Upper lobe of left lung (tissue), 4 donors: Measurements from ENCODE around the gene ARHGAP15.

ENCODE experiments used
- EP300 ChIP-seq, 4 donors: sonication (generic); formaldehyde crosslinking; IDR thresholded peaks; one replicate each; pipeline ENCODE4 v1.5.1; 2017; ENCODE audit warnings: antibody characterized with exemption in 4 of 4, control low read depth in 2 of 4
- POLR2A ChIP-seq, 4 donors: fragments of 450-650 bp; IDR thresholded peaks; one replicate each; pipeline ENCODE4 v1.5.1; 2016 to 2017; ENCODE audit warnings: antibody characterized with exemption in 4 of 4, mild to moderate bottlenecking in 2 of 4
- TF ChIP-seq, protein P1 (sequence below), 6 experiments: fragments of 450-650 bp in 4 of 6; fragments of 200-600 bp in 2 of 6; sonication (generic) in 2 of 6; IDR thresholded peaks; one replicate each; pipeline ENCODE4 v1.5.1; 2016 to 2019; ENCODE audit warnings: antibody characterized with exemption in 6 of 6

DNA sequence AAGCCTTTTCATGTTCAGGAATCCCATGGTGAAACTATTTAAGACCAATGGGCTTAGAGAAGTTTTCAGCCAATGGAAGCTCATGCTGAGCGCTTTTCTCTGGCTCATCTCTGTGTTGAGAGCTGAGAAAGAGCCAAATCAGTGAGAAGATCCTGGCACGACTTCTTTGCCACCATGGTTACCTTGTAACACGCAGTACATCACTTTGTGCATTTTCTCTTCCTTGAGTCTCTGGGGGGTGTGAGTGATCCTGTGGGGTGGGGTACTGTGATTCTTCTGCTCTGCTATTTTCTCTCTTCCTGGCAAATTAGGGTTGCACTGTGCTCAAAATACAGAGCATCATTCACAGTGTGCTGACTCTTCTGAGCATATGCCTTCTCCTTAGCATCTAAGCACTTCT, 664.2 kb downstream of the ARHGAP15 start:
- TF ChIP-seq, protein P1, sequence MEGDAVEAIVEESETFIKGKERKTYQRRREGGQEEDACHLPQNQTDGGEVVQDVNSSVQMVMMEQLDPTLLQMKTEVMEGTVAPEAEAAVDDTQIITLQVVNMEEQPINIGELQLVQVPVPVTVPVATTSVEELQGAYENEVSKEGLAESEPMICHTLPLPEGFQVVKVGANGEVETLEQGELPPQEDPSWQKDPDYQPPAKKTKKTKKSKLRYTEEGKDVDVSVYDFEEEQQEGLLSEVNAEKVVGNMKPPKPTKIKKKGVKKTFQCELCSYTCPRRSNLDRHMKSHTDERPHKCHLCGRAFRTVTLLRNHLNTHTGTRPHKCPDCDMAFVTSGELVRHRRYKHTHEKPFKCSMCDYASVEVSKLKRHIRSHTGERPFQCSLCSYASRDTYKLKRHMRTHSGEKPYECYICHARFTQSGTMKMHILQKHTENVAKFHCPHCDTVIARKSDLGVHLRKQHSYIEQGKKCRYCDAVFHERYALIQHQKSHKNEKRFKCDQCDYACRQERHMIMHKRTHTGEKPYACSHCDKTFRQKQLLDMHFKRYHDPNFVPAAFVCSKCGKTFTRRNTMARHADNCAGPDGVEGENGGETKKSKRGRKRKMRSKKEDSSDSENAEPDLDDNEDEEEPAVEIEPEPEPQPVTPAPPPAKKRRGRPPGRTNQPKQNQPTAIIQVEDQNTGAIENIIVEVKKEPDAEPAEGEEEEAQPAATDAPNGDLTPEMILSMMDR (IDR thresholded peaks at IDR 0.05) = no peak
- TF ChIP-seq POLR2A (IDR thresholded peaks at IDR 0.05) (no peak), EP300 (IDR thresholded peaks at IDR 0.05) (no peak)
